Measurements from ENCODE around the gene NTRK2.

NTRK2 gene

GRCh38 chr9:84780385-84780784 lies 110.9 kb downstream of the NTRK2 start:
- DNase-seq (ENCODE audit: low spot score): no peak

- no peak for DNase-seq (ENCODE audit: low spot score)
These were observed 111.9 kb downstream of the NTRK2 start for GRCh38 chr9:84781458-84781857.

GRCh38 chr9:84781931-84782866 lies 112.7 kb downstream of the NTRK2 start:
- DNase-seq (ENCODE audit: low spot score): no peak

GRCh38 chr9:84785792-84786547 lies 116.4 kb downstream of the NTRK2 start:
- no peak for DNase-seq (ENCODE audit: low spot score)

- no peak for DNase-seq (ENCODE audit: low spot score)
These were observed 119.4 kb downstream of the NTRK2 start for GRCh38 chr9:84788803-84789462.

GRCh38 chr9:84789463-84789830 lies 119.9 kb downstream of the NTRK2 start:
- DNase-seq (ENCODE audit: low spot score): no peak

- no peak for DNase-seq (ENCODE audit: low spot score)
These were observed 122.1 kb downstream of the NTRK2 start for GRCh38 chr9:84791643-84792042.

- no peak for DNase-seq (ENCODE audit: low spot score)
These were observed 123.7 kb downstream of the NTRK2 start for GRCh38 chr9:84793251-84793650.

- no peak for DNase-seq (ENCODE audit: low spot score)
These were observed 125.6 kb downstream of the NTRK2 start for GRCh38 chr9:84794981-84795637.

- DNase-seq (ENCODE audit: low spot score): no peak
These were observed 126.9 kb downstream of the NTRK2 start for GRCh38 chr9:84796404-84796803.

- DNase-seq (ENCODE audit: low spot score): no peak
These were observed 129.7 kb downstream of the NTRK2 start for GRCh38 chr9:84799251-84799650.

- no peak for DNase-seq (ENCODE audit: low spot score)
These were observed 135.6 kb downstream of the NTRK2 start for GRCh38 chr9:84804951-84805694.

GRCh38 chr9:84807431-84807830 lies 137.9 kb downstream of the NTRK2 start:
- no peak for DNase-seq (ENCODE audit: low spot score)

- DNase-seq (ENCODE audit: low spot score): no peak
These were observed 138.4 kb downstream of the NTRK2 start for GRCh38 chr9:84807870-84808390.

GRCh38 chr9:84808416-84808815 lies 138.9 kb downstream of the NTRK2 start:
- DNase-seq (ENCODE audit: low spot score): no peak

GRCh38 chr9:84811072-84811750 lies 141.7 kb downstream of the NTRK2 start:
- no peak for DNase-seq (ENCODE audit: low spot score)

- DNase-seq (ENCODE audit: low spot score): no peak
These were observed 142.2 kb downstream of the NTRK2 start for GRCh38 chr9:84811751-84812074.

GRCh38 chr9:84812355-84812754 lies 142.8 kb downstream of the NTRK2 start:
- DNase-seq (ENCODE audit: low spot score): no peak

- DNase-seq (ENCODE audit: low spot score): no peak
These were observed 143.3 kb downstream of the NTRK2 start for GRCh38 chr9:84812847-84813246.

GRCh38 chr9:84815554-84815953 lies 146.0 kb downstream of the NTRK2 start:
- DNase-seq (ENCODE audit: low spot score): no peak

- DNase-seq (ENCODE audit: low spot score): no peak
These were observed 147.5 kb downstream of the NTRK2 start for GRCh38 chr9:84817038-84817437.

All from AG08396 (cell line).